ENCODE results near the gene HIGD1A. TPM values are rescaled to one million over a fixed set of nuclear protein-coding genes. Genes with fewer than 3 reads are reported as not detected.

The HIGD1A gene
- total RNA-seq = 23.9 TPM
- polyA plus RNA-seq = 100 to 1,000 TPM in 1 of 4 donors, 10 to 100 TPM in 3; 77.6 to 110 (median 91.9) TPM

GRCh38 chr3:42804106-42804830 is at the start of gene HIGD1A:
HIGD1A (minus strand) TSS chr3:42804490; CDS start chr3:42794253, 10,237 bp downstream.
- H3K27ac ChIP-seq (ENCODE audit: insufficient read depth, low read length, poor library complexity, severe bottlenecking) = peak within 1 kb of the TSS; percentile 80
- DNase-seq (peak; percentile 90 to 97 (median 90)), ATAC-seq (ENCODE audit: low read depth in 2 of 2) (peak; percentile 100)
- H3K9me3 ChIP-seq (ENCODE audit: control insufficient read depth in 2 of 2, low read length in 2 of 2) = no peaks in the 10 kb centered on the region
- peak within 1 kb of the TSS; percentile 84 for H3K4me3 ChIP-seq (ENCODE audit: low read depth, low read length)
- Mint-ChIP-seq H3K4me1 (peaks cover 25 to 56% (median 40%) of the 10 kb centered on the region in 4 donors), H3K9me3 (peaks cover 0 to 2% (median 0%) of the 10 kb centered on the region in 7 donors), H3K4me3 (peak within 1 kb of the TSS; percentile 97 to 99 (median 98)), H3K36me3 (peaks cover 2% of the 10 kb centered on the region), H3K27ac (peak within 1 kb of the TSS; percentile 86 to 96 (median 96)), H3K27me3 (peaks cover 32% of the 10 kb centered on the region)
- peaks cover 11% of the 10 kb centered on the region for H3K27me3 ChIP-seq (ENCODE audit: control insufficient read depth, insufficient read depth, low read length)
- no peaks in the 10 kb centered on the region for H3K36me3 ChIP-seq (ENCODE audit: control insufficient read depth, insufficient read depth, low read length)
- H3K4me1 ChIP-seq (ENCODE audit: control insufficient read depth, insufficient read depth, low read length, poor library complexity, severe bottlenecking) = peaks cover 20% of the 10 kb centered on the region

- no peak overlapping the region for H3K4me3 Mint-ChIP-seq
- Histone ChIP-seq H3K36me3 (ENCODE audit: control insufficient read depth, insufficient read depth, low read length) (no peaks in the 10 kb centered on the region), H3K9me3 (ENCODE audit: control insufficient read depth in 2 of 2, low read length in 2 of 2) (no peaks in the 10 kb centered on the region), H3K27ac (ENCODE audit: insufficient read depth, low read length, poor library complexity, severe bottlenecking) (no peak overlapping the region), H3K4me1 (ENCODE audit: control insufficient read depth, insufficient read depth, low read length, poor library complexity, severe bottlenecking) (no peaks in the 10 kb centered on the region), H3K4me3 (ENCODE audit: low read depth, low read length) (no peak overlapping the region), H3K27me3 (ENCODE audit: control insufficient read depth, insufficient read depth, low read length) (no peaks in the 10 kb centered on the region)
- no peaks in the 10 kb centered on the region for H3K4me1 Mint-ChIP-seq
- H3K9me3 Mint-ChIP-seq = peaks cover 0 to 2% (median 0%) of the 10 kb centered on the region in 7 donors
- no peak for ATAC-seq (ENCODE audit: low read depth in 2 of 2)
- peaks cover 23% of the 10 kb centered on the region for H3K27me3 Mint-ChIP-seq
- peaks cover 5% of the 10 kb centered on the region for H3K36me3 Mint-ChIP-seq
- no peak for DNase-seq
- no peak overlapping the region for H3K27ac Mint-ChIP-seq
Measured at GRCh38 chr3:42853739-42854302, 49.5 kb upstream of the HIGD1A start.

GRCh38 chr3:42853056-42853455 is 48.8 kb upstream of the HIGD1A start:
- H3K36me3 Mint-ChIP-seq = peaks cover 5% of the 10 kb centered on the region
- no peak overlapping the region for H3K4me3 Mint-ChIP-seq
- no peak for ATAC-seq (ENCODE audit: low read depth in 2 of 2)

GRCh38 chr3:42852441-42852840 is 48.2 kb upstream of the HIGD1A start:
- Mint-ChIP-seq H3K9me3 (no peaks in the 10 kb centered on the region), H3K27ac (no peak overlapping the region), H3K36me3 (peaks cover 5% of the 10 kb centered on the region), H3K27me3 (peaks cover 19% of the 10 kb centered on the region), H3K4me1 (peaks cover 0 to 4% (median under 1%) of the 10 kb centered on the region in 4 donors), H3K4me3 (no peak overlapping the region)
- no peaks in the 10 kb centered on the region for H3K9me3 ChIP-seq (ENCODE audit: control insufficient read depth in 2 of 2, low read length in 2 of 2)
- no peak overlapping the region for H3K27ac ChIP-seq (ENCODE audit: insufficient read depth, low read length, poor library complexity, severe bottlenecking)
- no peaks in the 10 kb centered on the region for H3K36me3 ChIP-seq (ENCODE audit: control insufficient read depth, insufficient read depth, low read length)
- no peaks in the 10 kb centered on the region for H3K4me1 ChIP-seq (ENCODE audit: control insufficient read depth, insufficient read depth, low read length, poor library complexity, severe bottlenecking)
- no peak for ATAC-seq (ENCODE audit: low read depth in 2 of 2)
- H3K4me3 ChIP-seq (ENCODE audit: low read depth, low read length) = no peak overlapping the region
- DNase-seq = no peak
- H3K27me3 ChIP-seq (ENCODE audit: control insufficient read depth, insufficient read depth, low read length) = no peaks in the 10 kb centered on the region

More at GRCh38 chr3:42853056-42853455, 48.8 kb upstream of the HIGD1A start:
- Histone ChIP-seq H3K36me3 (ENCODE audit: control insufficient read depth, insufficient read depth, low read length) (no peaks in the 10 kb centered on the region), H3K9me3 (ENCODE audit: control insufficient read depth in 2 of 2, low read length in 2 of 2) (no peaks in the 10 kb centered on the region), H3K4me1 (ENCODE audit: control insufficient read depth, insufficient read depth, low read length, poor library complexity, severe bottlenecking) (no peaks in the 10 kb centered on the region), H3K4me3 (ENCODE audit: low read depth, low read length) (no peak overlapping the region), H3K27me3 (ENCODE audit: control insufficient read depth, insufficient read depth, low read length) (no peaks in the 10 kb centered on the region), H3K27ac (ENCODE audit: insufficient read depth, low read length, poor library complexity, severe bottlenecking) (no peak overlapping the region)
- Mint-ChIP-seq H3K9me3 (no peaks in the 10 kb centered on the region), H3K4me1 (no peaks in the 10 kb centered on the region), H3K27ac (no peak overlapping the region), H3K27me3 (peaks cover 23% of the 10 kb centered on the region)
- no peak for DNase-seq

GRCh38 chr3:42851228-42851834 is 47.0 kb upstream of the HIGD1A start:
- no peak for ATAC-seq (ENCODE audit: low read depth in 2 of 2)
- H3K4me3 ChIP-seq (ENCODE audit: low read depth, low read length) = no peak overlapping the region
- no peak overlapping the region for H3K4me3 Mint-ChIP-seq
- H3K4me1 ChIP-seq (ENCODE audit: control insufficient read depth, insufficient read depth, low read length, poor library complexity, severe bottlenecking) = no peaks in the 10 kb centered on the region
- H3K4me1 Mint-ChIP-seq = peaks cover 0 to 14% (median 7%) of the 10 kb centered on the region in 4 donors
- no peak overlapping the region for H3K27ac ChIP-seq (ENCODE audit: insufficient read depth, low read length, poor library complexity, severe bottlenecking)
- H3K27me3 ChIP-seq (ENCODE audit: control insufficient read depth, insufficient read depth, low read length) = no peaks in the 10 kb centered on the region
- no peaks in the 10 kb centered on the region for H3K9me3 Mint-ChIP-seq
- no peaks in the 10 kb centered on the region for H3K9me3 ChIP-seq (ENCODE audit: control insufficient read depth in 2 of 2, low read length in 2 of 2)
- H3K36me3 ChIP-seq (ENCODE audit: control insufficient read depth, insufficient read depth, low read length) = no peaks in the 10 kb centered on the region
- H3K27ac Mint-ChIP-seq = no peak overlapping the region
- H3K27me3 Mint-ChIP-seq = peaks cover 13% of the 10 kb centered on the region
- DNase-seq = no peak
- H3K36me3 Mint-ChIP-seq = peaks cover 5% of the 10 kb centered on the region

GRCh38 chr3:42850263-42850662 is 46.0 kb upstream of the HIGD1A start:
- no peak overlapping the region for H3K27ac Mint-ChIP-seq
- Histone ChIP-seq H3K4me3 (ENCODE audit: low read depth, low read length) (no peak overlapping the region), H3K36me3 (ENCODE audit: control insufficient read depth, insufficient read depth, low read length) (no peaks in the 10 kb centered on the region), H3K4me1 (ENCODE audit: control insufficient read depth, insufficient read depth, low read length, poor library complexity, severe bottlenecking) (no peaks in the 10 kb centered on the region), H3K27me3 (ENCODE audit: control insufficient read depth, insufficient read depth, low read length) (no peaks in the 10 kb centered on the region), H3K9me3 (ENCODE audit: control insufficient read depth in 2 of 2, low read length in 2 of 2) (no peaks in the 10 kb centered on the region), H3K27ac (ENCODE audit: insufficient read depth, low read length, poor library complexity, severe bottlenecking) (no peak overlapping the region)
- no peaks in the 10 kb centered on the region for H3K9me3 Mint-ChIP-seq
- no peak overlapping the region for H3K4me3 Mint-ChIP-seq
- DNase-seq = no peak
- ATAC-seq (ENCODE audit: low read depth in 2 of 2) = no peak
- peaks cover 9% of the 10 kb centered on the region for H3K27me3 Mint-ChIP-seq
- H3K36me3 Mint-ChIP-seq = peaks cover 1% of the 10 kb centered on the region
- peaks cover 0 to 14% (median 7%) of the 10 kb centered on the region in 4 donors for H3K4me1 Mint-ChIP-seq

- no peak overlapping the region for H3K27ac Mint-ChIP-seq
- no peaks in the 10 kb centered on the region for H3K36me3 ChIP-seq (ENCODE audit: control insufficient read depth, insufficient read depth, low read length)
Measured at GRCh38 chr3:42849017-42849416, 44.7 kb upstream of the HIGD1A start.

More at GRCh38 chr3:42849017-42849416, 44.7 kb upstream of the HIGD1A start:
- H3K4me3 Mint-ChIP-seq = no peak overlapping the region
- no peaks in the 10 kb centered on the region for H3K36me3 Mint-ChIP-seq
- ATAC-seq (ENCODE audit: low read depth in 2 of 2) (no peak), DNase-seq (no peak)
- H3K27me3 ChIP-seq (ENCODE audit: control insufficient read depth, insufficient read depth, low read length) = no peaks in the 10 kb centered on the region
- no peaks in the 10 kb centered on the region for H3K9me3 Mint-ChIP-seq
- H3K4me1 ChIP-seq (ENCODE audit: control insufficient read depth, insufficient read depth, low read length, poor library complexity, severe bottlenecking) = no peaks in the 10 kb centered on the region
- no peak overlapping the region for H3K4me3 ChIP-seq (ENCODE audit: low read depth, low read length)
- no peak overlapping the region for H3K27ac ChIP-seq (ENCODE audit: insufficient read depth, low read length, poor library complexity, severe bottlenecking)
- H3K27me3 Mint-ChIP-seq = peaks cover 4% of the 10 kb centered on the region
- peaks cover 0 to 14% (median 7%) of the 10 kb centered on the region in 4 donors for H3K4me1 Mint-ChIP-seq
- H3K9me3 ChIP-seq (ENCODE audit: control insufficient read depth in 2 of 2, low read length in 2 of 2) = no peaks in the 10 kb centered on the region

All from CD4-positive, CD25-positive, alpha-beta regulatory T cell (primary cell).